SW480 (cell line): Measurements from ENCODE around the gene ZNF587.
"Not testable (repeated sequence)": the region's sequence is repeated elsewhere in the genome, so short reads cannot be mapped to it uniquely, and the experiment has no call there.

Source experiments
- DNase-seq: peaks from one replicate; pipeline ENCODE4 v3.0.0-alpha.2; 2016; ENCODE audit warnings: low spot score

The ZNF587 gene

DNA sequence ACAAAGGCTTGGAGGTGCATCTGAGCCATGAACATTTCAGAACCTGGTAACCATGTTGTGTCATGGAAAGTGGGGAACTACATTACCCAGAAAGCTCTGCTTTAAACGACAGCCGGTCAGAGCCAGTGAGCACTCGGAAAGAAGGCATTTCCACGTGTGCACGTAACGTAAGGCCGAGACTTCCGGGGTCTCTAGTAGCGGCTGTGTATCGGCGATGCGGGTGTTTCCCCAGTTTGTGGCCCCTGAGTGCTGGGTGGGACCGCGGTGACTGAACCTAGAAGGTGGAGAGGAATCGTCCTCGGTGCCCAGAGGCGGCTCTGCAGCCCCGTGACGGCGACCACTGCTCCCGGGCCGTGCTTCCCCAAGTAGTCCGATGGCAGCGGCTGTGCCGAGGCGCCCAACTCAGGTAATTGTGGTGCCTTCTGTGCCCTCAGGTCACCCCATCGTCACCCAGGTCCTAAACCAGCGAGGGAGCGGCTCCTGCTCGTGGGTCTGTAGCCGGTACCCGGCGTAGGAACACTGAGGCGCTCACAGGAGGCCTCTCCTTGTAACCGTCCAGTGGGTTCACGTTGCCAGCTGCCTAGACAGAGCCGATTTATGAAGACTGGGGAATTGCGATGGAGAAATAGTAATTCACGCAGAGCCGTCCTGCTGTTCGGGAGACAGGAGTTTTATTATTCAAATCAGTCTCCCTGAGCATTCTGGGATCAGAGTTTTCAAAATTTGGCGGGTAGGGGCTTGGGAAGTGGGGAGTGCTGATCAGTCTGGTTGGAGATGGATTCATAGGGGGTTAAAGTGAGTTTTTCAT is at the start of gene ZNF587:
ZNF587 (plus strand) TSS at position 194 of the 808 bp plus-strand sequence; CDS start at position 374, 180 bp downstream.
- DNase-seq, result peak; percentile 89

DNA sequence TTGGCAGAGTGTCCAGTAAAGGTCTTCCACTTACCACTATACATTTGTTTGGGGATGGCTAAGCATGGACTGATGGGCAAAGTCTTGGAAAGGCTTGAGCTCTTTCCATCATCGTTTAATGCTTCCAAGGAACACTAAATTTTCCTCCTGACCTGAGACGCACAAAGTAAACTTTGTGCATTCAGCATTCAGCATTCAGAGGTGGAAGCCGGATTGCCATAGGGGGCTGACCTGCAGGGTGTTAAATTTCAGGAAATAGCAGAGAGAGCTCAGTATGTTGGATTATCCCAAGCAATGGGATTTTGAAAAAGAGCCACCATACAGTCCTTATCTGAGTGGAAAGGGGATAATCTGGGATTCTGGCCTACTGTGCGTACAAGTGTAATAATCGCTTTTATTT is 49.0 kb upstream of the ZNF587 start:
- no peak for DNase-seq

DNA sequence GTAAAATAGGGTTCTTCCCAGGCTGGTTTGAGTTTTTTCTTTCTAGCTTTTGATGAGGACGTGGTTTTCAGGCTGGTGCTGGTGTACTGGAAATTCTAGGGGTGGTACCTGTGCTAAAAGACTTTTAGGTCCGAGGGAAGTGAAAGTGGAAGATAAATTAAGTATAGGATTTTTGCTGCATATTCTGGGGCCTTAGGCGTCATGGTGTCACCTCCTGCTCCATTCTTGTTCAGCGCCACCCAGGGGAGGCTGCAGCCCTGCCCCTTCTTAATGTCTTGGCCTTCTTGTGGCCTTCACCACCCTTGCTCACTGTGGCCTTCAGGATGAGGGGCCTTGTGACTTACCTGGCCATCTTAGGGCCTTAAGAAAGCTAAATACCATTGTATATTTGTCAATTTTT is 47.4 kb upstream of the ZNF587 start:
- no peak for DNase-seq

DNA sequence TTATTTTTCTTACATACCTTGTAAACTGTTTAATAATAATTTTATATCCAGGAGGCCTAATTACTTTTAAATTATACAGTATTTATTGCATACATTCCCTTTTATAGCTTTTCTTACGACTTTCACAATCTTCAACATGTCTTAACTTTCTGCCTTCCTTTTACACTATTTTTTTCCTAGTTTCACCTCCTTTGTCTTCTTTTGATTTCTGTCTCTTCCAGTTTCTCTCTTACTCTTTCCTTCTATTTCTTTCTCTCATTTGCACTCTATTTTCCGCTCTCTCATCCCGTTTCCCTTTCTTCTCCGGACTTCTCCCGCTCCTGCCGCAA is 46.4 kb upstream of the ZNF587 start:
- DNase-seq, result no peak

DNA sequence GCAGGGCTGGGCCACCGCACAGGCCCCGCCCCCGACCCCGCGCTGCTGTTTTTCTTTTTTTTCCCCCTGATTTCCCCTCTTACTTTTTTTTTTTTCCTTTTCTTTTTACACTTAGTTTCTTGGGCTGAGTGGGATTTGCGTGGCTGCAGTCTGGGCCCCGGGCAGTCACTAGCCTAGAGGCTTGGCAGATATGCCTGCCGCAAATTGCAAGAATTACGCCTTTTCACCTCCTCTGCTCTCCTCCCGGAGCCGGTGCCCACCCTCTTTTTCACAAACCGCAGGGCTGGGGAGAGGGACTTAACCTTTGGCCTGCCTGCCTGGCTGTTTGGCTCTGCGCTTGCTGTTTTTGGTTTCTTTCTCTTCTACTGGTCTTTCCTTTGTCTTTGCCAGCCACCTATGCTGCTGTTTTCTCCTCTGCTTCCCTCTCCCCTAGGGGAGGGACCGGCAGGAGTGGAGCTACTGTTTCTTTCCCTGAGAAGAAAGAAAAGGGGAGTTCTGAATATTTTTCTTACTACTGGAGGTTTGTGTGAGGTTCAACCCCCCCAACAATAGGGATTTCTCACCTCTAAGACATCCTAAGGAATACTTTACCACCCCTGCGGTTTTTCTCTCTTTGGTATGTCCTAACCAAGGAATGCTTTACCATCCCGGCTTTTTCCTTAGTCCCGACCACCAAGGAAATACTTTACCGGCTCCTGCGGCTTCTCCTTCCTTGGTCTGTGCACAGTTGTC is 45.9 kb upstream of the ZNF587 start:
- no peak for DNase-seq

DNA sequence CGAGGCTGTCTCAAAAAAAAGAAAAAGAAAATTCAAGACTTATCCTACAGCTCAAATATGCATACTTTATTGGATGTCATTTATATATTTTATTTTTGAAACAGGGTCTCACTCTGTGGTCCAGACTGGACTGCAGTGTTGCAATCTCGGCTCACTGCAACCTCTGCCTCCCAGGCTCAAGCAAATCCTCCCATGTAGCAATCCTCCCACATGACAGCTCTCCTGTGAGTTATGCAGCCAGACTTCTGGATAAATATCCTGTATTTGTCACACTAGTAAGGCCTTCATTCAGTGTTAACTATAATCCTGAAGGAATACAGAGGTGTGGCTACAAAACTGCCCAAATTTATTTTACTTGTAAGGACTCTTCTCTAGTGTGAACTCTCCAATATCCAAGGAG is 42.1 kb upstream of the ZNF587 start:
- DNase-seq, result no peak

DNA sequence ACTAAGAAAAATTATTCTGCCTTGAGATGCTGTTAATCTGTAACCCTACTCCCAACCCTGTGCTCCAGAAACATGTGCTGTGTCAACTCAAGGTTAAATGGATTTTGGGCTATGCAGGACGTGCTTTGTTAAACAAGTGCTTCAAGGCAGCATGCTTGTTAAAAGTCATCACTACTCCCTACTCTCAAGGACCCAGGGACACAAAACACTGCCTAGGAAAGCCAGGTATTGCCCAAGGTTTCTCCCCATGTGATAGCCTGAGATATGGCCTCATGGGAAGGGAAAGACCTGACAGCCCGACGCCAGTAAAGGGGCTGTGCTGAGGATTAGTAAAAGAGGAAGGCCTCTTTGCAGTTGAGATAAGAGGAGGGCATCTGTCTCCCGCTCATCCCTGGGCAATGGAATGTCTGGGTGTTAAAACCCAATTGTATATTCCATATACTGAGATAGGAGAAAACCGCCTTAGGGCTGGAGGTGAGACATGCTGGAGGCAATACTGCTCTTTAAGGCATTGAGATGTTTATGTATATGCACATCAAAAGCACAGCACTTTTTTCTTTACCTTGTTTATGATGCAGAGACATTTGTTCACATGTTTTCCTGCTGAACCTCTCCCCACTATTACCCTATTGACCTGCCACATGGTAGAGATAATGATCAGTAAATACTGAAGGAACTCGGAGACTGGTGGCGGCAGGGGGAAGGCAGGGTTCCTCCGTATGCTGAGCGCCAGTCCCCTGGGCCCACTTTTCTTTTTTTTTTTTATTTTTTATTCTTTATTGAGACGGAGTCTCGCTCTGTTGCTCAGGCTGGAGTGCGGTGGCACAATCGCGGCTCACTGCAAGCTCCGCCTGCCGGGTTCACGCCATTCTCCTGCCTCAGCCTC is 39.0 kb upstream of the ZNF587 start:
- DNase-seq, result not testable (repeated sequence)

DNA sequence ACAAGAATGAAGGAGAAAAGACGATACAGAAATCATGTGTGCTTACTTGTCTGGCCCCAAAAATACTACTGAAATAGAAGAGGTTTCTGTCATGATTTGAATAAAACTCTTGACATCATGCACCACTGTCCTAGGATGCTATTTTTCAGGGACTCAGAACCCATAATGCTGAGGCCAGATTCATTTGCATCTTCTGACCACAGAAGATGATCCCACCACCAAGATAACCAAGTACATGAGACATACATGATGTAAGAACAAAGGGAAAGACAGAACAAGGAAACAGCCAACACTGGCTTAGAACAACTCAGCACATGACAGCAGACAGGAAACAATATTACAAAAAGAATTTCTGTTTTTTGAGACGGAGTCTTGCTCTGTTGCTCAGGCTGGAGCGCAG is 37.4 kb upstream of the ZNF587 start:
- no peak for DNase-seq

DNA sequence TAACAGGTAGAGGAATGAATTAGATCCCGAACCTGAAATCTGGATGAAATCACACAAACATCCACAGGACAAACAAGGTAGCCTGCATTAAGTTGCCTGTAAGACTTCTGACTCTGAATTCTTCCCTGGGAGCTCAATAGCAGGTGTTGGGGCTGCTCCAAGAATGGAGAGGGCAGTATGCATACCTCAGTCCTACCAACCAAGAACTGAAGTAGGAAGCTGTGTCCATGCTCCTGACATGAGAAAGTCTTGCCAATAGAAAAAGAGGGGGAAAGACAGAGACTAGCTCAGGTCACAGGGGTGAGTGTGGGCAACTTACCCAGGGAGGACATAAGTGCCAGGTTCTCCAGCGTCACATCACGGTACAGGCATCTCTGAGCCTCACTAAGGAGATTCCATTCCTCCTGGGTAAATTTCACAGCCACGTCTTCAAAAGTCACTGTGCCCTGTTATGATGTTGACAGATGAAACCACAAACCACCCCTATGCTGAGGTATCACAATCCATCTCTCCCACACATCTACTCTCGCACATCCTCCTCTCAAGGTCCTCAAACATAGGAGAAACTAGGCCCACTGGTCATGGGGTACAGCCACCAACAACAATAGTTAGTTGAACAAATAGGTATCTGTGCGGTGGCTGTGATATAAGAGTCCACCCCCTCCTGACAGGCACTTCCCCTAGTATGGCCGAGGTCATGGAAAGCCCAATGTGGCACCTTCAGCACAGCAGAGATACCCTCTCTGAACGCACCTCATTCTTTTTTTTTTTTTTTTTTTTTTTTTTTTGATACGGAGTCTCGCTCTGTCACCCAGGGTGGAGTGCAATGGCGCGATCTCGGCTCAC is 36.5 kb upstream of the ZNF587 start:
- not testable (repeated sequence) for DNase-seq

DNA sequence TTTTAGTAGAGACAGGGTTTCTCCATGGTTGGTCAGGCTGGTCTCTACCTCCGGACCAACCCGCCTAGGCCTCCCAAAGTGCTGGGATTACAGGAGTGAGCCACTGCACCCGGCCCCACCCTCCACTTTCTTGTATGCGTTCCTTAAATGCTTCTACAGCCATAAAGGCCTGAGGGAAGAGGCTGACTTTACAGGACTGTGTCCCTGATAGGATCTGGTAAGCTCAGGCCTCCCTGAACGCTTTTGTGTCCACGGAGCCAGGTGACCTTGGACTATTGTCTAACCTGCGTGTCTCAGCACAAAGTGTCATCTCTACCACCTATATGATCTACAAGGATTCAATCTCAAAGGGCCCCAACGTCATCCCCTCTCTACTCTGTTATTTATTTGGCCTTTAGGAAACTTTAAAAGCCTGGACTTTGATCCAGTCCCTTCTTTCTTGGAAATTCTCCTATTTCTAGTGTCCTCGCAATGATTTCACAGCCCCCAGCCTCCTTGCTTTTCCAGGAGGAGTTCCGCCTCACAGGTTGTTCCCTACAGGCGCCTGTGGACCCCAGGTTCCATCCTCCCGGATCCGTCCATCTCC is 35.6 kb upstream of the ZNF587 start:
- no peak for DNase-seq

DNA sequence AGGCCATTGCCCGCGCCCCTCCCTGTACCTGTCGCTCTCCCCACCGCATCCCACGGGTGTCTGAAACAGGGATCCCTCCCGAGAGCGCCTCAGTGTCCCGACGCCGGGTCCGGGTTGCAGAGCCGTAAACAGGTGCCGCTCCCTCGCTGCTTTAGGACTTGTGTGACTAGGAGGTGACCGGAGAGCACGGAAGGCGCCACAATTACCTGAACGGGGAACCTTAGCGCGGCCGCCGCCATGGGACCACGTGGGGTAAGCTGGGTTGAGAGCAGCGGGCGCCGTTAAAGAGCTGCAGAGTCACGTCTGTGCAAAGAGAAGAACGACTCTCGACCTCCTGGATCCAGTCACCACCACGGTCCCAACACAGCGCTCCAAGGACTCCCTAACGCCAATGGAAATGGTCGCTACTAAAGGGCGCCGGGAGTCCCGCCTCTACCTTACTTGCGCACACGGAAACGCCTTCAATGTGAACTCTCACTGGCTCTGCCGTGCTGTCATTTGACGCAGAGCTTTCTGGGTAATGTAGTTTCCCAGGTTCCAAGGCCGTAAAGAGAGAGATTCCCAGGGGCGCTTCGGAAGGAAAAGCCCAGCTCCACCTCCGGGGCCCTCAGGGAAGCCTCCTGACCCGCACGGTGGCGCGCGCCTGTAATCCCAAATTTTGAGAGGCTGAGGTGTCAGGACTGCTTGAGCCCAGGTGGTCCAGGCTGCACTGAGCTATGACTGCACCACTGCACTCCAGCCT is 35.0 kb upstream of the ZNF587 start, which contains the start of gene ZNF552:
ZNF552 (minus strand) TSS at position 409 of the 742 bp plus-strand sequence; CDS start at position 239, 170 bp downstream.
- DNase-seq, result peak; percentile 97

DNA sequence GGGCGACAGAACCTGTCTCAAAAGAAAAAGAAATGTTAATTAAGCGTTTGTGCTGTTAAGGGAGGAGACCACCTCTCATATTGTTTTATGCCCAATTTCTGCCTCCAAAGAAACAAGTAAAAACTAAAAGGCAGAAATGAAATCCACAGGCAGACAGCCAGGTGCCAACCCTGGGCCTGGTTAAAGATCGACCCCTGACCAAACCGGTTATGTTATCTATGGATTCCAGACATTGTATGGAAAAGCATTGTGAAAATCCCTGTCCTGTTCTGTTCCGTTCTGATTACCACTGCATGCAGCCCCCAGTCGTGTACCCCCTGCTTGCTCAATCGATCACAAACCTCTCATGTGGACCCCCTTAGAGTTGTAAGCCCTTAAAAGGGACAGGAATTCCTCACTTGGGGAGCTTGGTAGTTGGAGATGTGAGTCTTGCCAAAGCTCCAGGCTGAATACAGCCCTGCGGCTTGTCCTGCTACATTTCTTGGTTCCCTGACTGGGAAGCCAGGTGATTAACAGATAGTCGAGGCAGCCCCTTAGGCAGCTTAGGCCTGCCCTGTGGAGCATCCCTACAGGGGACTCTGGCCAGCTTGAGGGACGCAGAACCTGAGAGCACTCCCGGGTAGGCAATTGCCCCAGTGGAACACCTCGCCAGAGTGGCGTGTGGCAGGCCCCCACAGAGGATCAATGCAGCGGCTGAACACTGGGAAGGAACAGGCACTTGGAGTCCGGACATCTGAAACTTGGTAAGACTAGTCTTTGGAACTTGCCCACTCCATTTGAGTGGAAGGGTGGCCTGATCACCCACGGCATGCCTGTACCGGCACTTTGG is 34.2 kb upstream of the ZNF587 start:
- no peak for DNase-seq

DNA sequence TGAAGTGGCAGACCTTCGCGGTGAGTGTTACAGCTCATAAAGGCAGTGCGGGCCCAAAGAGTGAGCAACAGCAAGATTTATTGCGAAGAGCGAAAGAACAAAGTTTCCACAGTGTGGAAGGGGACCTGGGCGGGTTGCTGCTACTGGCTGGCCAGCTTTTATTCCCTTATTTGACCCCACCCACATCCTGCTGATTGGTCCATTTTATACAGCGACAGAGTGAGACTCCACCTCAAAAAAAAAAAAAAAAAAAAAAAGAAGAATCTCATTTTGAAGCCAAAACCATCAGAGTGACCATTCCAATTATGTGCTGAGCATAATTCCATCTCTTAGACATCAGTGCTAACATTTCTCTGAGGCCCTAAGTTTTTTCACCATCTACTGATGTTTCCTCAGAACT is 33.0 kb upstream of the ZNF587 start:
- DNase-seq, result no peak

DNA sequence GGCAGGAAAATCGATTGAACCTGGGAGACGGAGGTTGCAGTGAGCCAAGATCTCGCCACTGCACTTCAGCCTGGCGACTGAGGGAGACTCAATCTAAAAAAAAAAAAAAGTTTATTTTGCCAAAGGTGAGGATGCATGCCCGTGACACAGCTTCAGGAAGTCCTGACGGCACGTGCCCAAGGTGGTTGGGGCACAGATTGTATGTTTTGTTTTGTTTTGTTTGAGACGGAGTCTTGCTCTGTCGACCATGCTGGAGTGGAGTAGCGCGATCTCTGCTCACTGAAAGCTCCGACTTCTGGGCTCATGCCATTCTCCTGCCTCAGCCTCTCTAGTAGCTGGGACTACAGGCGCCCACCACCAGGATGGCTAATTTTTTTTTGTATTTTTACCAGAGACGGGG is 31.7 kb upstream of the ZNF587 start:
- DNase-seq, result no peak

DNA sequence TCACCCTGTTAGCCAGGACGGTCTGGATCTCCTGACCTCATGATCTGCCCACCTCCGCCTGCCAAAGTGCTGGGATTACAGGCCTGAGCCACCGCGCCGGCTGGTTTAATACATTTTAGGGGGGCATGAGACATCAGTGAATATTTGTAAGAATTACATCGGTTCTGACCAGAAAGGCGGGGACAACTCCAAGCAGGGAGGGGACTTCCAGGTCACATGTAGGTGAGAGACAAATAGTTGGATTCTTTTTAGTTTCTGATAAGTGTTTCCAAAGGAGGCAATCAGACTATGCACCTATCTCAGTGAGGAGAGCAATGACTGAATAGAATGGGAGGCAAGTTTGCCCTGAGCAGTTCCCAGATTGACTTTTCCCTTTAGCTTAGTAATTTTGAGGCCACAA is 31.3 kb upstream of the ZNF587 start:
- DNase-seq, result no peak

DNA sequence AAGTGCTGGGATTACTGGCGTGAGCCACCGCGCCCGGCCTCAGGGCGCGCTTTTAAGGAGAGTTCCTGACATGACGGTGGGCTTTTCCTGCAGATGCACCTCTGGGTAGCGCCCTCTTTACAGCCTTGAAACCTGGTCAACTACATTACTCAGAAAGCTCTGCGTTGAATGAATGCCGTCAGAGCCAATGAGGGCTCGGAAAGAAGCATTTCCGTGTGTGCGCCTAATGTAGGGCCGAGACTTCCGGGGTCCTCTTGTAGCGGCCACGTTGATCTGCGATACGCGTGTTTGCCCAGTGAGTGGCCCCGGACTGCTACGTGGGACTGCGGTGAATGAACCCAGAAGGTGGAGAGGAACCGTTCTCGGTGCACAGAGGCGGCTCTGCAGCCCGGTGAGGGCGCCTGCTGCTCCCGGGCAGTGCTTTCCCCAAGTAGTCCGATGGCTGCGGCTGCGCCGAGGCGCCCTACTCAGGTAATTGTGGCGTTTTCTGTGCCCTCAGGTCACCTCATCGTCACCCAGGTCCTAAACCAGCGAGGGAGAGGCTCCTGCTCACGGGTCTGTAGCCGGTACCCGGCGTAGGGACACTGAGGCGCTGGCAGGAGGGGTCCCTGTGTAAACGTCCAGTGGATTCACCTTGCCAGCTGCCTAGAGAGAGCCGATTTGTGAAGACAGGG is 30.0 kb upstream of the ZNF587 start:
- peak; percentile 97 for DNase-seq

DNA sequence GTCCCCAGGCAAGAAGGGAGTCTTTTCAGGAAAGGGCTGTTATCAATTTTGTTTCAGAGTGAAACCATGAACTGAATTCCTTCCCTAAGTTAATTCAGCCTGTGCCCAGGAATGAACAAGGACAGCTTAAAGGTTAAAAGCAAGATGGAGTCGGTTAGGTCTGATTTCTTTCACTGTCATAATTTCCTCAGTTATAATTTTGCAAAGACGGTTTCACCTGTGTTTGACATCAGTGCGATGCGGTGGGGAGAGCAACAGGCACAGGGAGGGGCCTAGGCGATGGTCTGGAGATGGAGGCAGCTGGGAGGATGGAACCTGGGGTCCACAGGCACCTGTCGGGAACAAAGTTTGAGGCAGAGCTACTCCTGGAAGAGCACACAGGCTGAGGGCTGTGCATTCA is 29.1 kb upstream of the ZNF587 start:
- no peak for DNase-seq

DNA sequence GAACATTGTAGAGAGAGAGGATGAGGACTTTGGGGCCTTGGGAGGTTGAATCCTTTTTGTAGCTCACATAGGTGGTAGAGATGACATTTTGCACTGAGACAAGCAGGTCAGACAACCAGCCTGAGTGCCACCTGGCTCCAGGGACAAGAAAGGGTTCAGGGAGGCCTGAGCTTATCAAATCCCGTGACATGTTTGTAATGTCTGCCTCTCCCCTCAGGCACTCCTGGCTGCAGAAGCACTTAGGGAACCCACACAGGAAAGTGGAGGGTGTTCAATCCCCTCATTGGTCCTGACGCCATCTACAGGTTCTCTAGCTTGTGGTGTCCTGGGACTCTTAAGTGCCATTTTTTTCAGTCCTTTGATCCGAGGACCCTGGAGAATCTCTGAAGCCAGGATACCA is 28.6 kb upstream of the ZNF587 start:
- not testable (repeated sequence) for DNase-seq

DNA sequence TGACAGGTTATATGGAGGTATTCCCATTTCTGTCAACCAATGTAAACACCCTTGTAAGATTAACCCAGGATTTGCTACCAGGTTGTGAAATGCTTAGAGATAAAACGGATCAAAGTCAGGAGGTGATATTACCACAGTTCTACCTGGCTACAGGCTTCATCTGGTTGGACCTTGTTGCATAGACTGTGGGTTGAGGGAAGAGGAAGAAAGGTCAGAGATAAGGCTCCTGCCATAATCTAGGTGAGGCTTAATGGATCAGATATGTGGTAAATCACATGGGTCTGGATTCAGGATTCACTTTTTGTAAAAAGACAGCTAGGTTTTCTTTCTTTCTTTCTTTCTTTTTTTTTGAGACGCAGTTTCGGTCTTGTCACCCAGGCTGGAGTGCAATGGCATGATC is 28.2 kb upstream of the ZNF587 start:
- DNase-seq, result not testable (repeated sequence)
